Activated CD8-positive, alpha-beta memory T cell treated with anti-CD3 and anti-CD28 coated beads, Interleukin-2, amount 10 ng/mL, durations not matched to agents 7 days and 5 days (primary cell): Measurements from ENCODE around the gene AKAIN1. TPM values are rescaled to one million over a fixed set of nuclear protein-coding genes. Genes with fewer than 3 reads are reported as not detected.

ENCODE experiments used
- ATAC-seq: fragments of 150-1000 bp; cut with Tn5 transposase; one replicate; pipeline ENCODE4 v1.10.0; 2021; ENCODE audit warnings: moderate library complexity
- CTCF ChIA-PET: fragments of 350-600 bp; sonication (Branson Sonifier 250); formaldehyde crosslinking; loops from one replicate; lab custom pipeline; 2021; ENCODE audit warnings: antibody characterized with exemption; lab: Charles Lee
- DNase-seq: peaks from one replicate; pipeline ENCODE4 v3.0.0-alpha.2; 2020
- H3K27ac Mint-ChIP-seq: one replicate; pipeline ENCODE4 v1.8.0; 2021; ENCODE audit warnings: mild to moderate bottlenecking, mixed read lengths
- H3K27me3 Mint-ChIP-seq: one replicate; pipeline ENCODE4 v1.8.0; 2021; ENCODE audit warnings: mixed read lengths
- H3K36me3 Mint-ChIP-seq: one replicate; pipeline ENCODE4 v1.8.0; 2021; ENCODE audit warnings: mild to moderate bottlenecking, mixed read lengths
- H3K4me1 Mint-ChIP-seq: one replicate; pipeline ENCODE4 v1.8.0; 2021; ENCODE audit warnings: mixed read lengths
- H3K4me3 Mint-ChIP-seq: one replicate; pipeline ENCODE4 v1.8.0; 2021; ENCODE audit warnings: mild to moderate bottlenecking, moderate library complexity, mixed read lengths
- H3K9me3 Mint-ChIP-seq: one replicate; pipeline ENCODE4 v1.8.0; 2022; ENCODE audit warnings: low read depth, mixed read lengths
- total RNA-seq, 2 experiments: library from RNA; stranded (reverse); gene quantifications; one replicate each; pipeline ENCODE4 v1.2.3, GENCODE V29; 2021

Gene AKAIN1
- total RNA-seq, 2 experiments from 2014 or later: not detected

DNA sequence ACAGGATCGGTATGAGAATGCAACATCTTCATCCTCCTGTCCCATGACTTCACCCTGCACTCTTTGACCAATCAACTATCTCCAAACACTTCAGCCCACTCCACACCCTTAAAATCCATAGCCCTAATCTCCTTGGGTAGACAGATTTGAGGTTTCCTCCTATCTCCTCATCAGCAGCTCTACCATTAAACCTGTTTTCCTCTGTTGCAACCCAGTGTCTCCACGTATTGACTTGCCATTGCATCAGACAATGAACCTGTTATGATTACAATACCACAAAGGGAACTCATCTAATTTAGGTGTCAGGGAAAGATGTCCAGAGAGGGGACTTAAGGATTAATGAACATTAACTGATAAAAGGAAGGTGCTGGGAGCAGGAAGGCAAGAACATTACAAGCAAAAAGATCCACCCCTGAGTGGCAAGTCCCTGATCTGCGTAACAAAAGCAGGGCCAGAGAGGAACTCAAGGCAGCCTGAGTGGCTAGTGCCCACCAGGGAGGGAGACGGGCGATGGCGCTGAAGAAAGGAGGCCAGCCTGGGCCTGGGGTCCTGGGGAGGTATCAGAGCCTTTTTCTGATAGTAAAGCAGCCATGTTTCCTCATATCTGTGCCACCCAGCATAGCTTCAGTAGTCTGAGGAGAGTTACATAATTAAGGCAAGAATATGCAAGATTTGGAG lies 44.6 kb downstream of the AKAIN1 start:
- Mint-ChIP-seq H3K4me1 (no peaks in the 10 kb centered on the region), H3K36me3 (no peaks in the 10 kb centered on the region), H3K27me3 (no peaks in the 10 kb centered on the region), H3K4me3 (no peak overlapping the region), H3K9me3 (peaks cover 2% of the 10 kb centered on the region), H3K27ac (no peak overlapping the region)
- DNase-seq: no peak
- CTCF ChIA-PET: no interaction called here
- ATAC-seq: no peak

DNA sequence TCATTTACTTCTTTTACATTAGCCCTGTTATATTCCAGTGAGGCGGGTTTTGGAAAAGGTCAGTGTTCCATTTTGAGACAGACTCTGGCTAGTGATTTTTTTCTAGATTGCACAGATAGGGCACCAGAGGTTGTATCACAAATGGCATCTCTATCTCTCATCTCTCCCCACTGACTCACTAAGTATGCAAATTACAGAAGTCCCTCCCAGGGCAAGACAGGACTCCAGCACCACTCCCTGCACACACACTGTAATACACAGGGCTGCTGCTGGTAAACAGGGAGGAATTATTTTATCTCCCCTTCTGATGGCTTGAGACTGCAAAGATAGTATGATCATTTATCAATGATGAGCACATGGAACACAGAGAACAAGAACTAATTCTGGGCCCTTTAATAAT lies 46.2 kb downstream of the AKAIN1 start:
- CTCF ChIA-PET: no interaction called here
- no peak overlapping the region for H3K4me3 Mint-ChIP-seq
- H3K9me3 Mint-ChIP-seq: peaks cover 2% of the 10 kb centered on the region
- ATAC-seq (no peak), DNase-seq (no peak)
- H3K27ac Mint-ChIP-seq: no peak overlapping the region
- H3K4me1 Mint-ChIP-seq: no peaks in the 10 kb centered on the region
- no peaks in the 10 kb centered on the region for H3K36me3 Mint-ChIP-seq
- no peaks in the 10 kb centered on the region for H3K27me3 Mint-ChIP-seq

DNA sequence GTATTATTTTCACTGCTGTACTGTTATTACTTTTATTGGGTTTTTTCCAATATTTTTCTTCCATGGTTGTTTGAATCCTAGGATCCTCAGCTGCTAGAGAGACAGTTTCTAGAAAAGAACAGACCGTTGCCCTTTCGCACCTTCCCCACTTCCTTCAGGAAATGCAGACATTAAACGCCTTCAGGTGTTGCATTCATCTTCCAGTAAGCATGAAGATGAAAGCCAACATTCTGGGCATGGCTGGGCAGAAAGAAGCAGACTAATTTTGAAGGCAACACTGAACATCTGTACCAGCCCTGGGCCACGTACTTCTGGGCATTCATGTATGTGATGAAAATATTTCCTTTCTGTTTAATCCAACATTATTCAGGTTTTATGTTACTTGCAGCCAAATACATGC lies 51.0 kb downstream of the AKAIN1 start:
- DNase-seq: no peak
- no peaks in the 10 kb centered on the region for H3K4me1 Mint-ChIP-seq
- no peaks in the 10 kb centered on the region for H3K27me3 Mint-ChIP-seq
- no peak overlapping the region for H3K4me3 Mint-ChIP-seq
- H3K36me3 Mint-ChIP-seq: no peaks in the 10 kb centered on the region
- H3K9me3 Mint-ChIP-seq: peaks cover 2% of the 10 kb centered on the region
- no peak overlapping the region for H3K27ac Mint-ChIP-seq
- ATAC-seq: no peak
- CTCF ChIA-PET: no interaction called here

DNA sequence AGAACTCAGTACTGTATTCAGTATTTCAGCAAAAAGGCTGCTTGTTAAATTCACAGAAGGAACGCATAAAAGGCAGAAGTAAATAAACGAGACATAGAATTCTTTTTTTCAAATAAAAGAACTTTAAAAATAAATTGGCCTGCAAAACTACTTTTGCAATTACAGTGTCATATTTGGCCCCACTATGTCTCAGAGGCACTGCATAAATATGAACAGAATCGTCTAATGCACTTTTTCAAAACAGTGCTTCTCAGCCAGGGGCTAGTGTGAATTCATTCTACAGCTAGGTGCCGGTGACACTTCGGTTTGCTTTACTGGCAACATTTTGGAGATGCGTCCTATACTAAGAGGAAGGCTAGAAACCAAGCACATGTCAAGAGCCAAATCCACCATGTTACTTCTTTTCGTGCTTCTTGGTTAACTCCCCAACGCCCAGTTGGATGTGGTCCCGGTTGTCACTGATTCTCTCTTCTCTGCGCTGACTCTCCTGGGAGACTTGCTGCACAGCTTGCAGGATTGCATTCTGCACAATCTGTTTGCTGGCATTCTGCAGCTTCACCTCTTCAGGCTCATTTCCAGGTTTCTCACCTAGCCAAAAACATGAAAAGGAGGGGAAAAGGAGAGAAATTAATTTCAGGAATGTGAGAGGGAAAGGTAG lies 51.8 kb downstream of the AKAIN1 start:
- H3K27ac Mint-ChIP-seq: no peak overlapping the region
- CTCF ChIA-PET: no interaction called here
- no peak for DNase-seq
- no peaks in the 10 kb centered on the region for H3K36me3 Mint-ChIP-seq
- no peak overlapping the region for H3K4me3 Mint-ChIP-seq
- no peaks in the 10 kb centered on the region for H3K4me1 Mint-ChIP-seq
- H3K27me3 Mint-ChIP-seq: no peaks in the 10 kb centered on the region
- ATAC-seq: no peak
- peaks cover 2% of the 10 kb centered on the region for H3K9me3 Mint-ChIP-seq

DNA sequence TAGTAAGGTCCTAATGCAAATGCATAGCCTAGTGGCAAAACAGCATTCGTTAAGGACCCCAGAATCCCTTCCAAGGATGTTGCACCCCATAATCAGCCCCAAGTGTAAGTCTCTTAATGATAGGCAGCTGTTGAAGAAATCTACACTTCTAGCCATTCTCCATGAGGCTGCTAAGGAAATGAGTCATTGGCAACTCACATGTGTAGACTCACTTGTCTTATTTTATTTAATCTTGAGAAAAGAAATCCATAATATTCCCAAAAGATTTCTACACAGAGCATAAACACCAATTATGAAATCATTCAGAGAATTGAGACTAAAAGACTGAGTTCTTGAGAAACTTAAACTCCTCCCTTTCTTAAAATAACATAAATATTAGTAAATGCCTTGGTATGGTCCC lies 52.4 kb downstream of the AKAIN1 start:
- ATAC-seq: no peak
- Mint-ChIP-seq H3K4me3 (no peak overlapping the region), H3K27ac (no peak overlapping the region), H3K9me3 (peaks cover 2% of the 10 kb centered on the region), H3K27me3 (no peaks in the 10 kb centered on the region), H3K36me3 (no peaks in the 10 kb centered on the region), H3K4me1 (no peaks in the 10 kb centered on the region)
- CTCF ChIA-PET: no interaction called here
- no peak for DNase-seq

DNA sequence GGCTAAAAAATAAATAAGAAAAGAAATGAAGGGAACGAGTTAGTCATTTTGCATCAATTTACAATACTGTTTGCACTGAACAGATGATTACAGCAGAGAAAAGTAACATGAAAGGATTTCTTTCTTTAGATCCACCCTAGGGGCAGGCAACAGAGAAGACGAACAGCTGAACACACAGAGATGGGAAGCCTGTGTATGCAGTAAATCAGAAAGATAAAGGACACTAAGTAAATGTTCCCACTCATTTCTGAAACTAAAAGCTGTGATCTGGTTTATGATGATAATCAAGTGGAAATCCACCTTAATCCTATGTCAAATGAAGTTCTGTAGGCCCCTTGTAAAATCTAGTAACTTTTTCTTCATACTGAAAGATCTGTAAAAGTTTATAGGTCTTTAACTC lies 54.2 kb downstream of the AKAIN1 start:
- Mint-ChIP-seq H3K9me3 (no peaks in the 10 kb centered on the region), H3K36me3 (no peaks in the 10 kb centered on the region), H3K27ac (no peak overlapping the region), H3K4me3 (no peak overlapping the region), H3K4me1 (no peaks in the 10 kb centered on the region), H3K27me3 (no peaks in the 10 kb centered on the region)
- ATAC-seq (no peak), DNase-seq (no peak)
- CTCF ChIA-PET: no interaction called here

DNA sequence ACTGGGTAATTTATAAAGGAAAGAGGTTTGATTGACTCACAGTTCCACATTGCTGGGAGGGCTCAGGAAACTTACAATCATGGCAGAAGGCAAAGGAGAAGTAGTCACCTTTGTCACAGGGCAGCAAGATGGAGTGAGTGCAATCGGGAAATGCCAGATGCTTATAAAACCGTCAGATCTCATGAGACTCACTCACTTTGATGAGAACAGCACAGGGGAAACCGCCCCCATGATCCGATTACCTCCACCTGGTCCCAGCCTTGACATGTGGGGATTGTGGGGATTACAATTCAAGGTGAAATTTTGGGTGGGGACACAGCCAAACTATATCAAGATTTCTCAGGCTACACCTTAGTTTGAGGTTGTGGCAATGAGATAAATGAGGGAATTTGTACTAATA lies 54.9 kb downstream of the AKAIN1 start:
- no peaks in the 10 kb centered on the region for H3K36me3 Mint-ChIP-seq
- no peaks in the 10 kb centered on the region for H3K4me1 Mint-ChIP-seq

DNA sequence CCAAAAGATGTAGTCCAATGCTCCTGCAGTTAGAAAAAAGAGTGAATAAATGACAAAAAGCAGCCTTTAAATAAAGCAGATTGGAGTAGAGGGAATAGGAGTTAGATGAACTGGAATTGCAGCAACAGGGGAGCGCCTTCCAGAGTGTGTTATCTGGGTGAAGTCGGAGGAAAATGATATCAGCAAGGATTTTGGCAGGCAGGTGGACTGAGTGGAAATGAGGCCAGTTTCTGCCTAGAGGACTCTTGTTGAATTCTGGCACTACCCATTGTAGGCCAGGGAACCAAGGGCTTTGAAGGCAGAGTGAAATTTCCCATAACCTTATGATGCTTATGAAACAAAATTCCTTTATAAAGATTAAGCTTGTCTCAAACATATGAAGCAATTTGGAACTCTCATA lies 59.8 kb downstream of the AKAIN1 start:
- CTCF ChIA-PET: no interaction called here
- DNase-seq: no peak

More for the DNA sequence above, 54.9 kb downstream of the AKAIN1 start:
- no peaks in the 10 kb centered on the region for H3K27me3 Mint-ChIP-seq
- no peak overlapping the region for H3K27ac Mint-ChIP-seq
- ATAC-seq (no peak), DNase-seq (no peak)
- CTCF ChIA-PET: no interaction called here
- no peak overlapping the region for H3K4me3 Mint-ChIP-seq
- no peaks in the 10 kb centered on the region for H3K9me3 Mint-ChIP-seq

DNA sequence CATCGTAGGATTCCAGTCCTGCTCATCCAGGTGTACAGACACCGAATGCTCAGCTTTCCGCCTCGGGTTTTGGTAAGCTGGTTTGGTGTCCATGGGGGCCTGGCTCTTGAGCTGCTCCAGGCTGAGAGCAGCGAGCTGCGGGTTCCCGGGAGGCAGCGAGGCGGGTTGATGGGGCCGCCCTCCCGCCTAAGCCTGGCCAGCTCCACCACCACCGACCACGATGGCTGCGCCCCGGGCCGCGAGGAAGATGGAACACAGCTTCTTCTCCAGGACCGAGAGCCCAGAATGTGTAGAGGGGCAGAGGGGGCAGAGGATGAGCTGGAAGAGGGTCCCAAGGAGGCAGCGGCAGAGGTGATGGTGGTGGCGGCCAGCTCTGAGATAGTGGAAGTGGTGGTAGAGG lies 64.1 kb downstream of the AKAIN1 start:
- Mint-ChIP-seq H3K4me3 (no peak overlapping the region), H3K36me3 (no peaks in the 10 kb centered on the region), H3K4me1 (no peaks in the 10 kb centered on the region), H3K27ac (no peak overlapping the region), H3K9me3 (no peaks in the 10 kb centered on the region), H3K27me3 (no peaks in the 10 kb centered on the region)
- ATAC-seq: no peak
- CTCF ChIA-PET: no interaction called here
- no peak for DNase-seq

More for the DNA sequence above, 59.8 kb downstream of the AKAIN1 start:
- Mint-ChIP-seq H3K27ac (no peak overlapping the region), H3K4me1 (no peaks in the 10 kb centered on the region), H3K9me3 (no peaks in the 10 kb centered on the region), H3K36me3 (no peaks in the 10 kb centered on the region), H3K27me3 (no peaks in the 10 kb centered on the region), H3K4me3 (no peak overlapping the region)
- ATAC-seq: no peak

DNA sequence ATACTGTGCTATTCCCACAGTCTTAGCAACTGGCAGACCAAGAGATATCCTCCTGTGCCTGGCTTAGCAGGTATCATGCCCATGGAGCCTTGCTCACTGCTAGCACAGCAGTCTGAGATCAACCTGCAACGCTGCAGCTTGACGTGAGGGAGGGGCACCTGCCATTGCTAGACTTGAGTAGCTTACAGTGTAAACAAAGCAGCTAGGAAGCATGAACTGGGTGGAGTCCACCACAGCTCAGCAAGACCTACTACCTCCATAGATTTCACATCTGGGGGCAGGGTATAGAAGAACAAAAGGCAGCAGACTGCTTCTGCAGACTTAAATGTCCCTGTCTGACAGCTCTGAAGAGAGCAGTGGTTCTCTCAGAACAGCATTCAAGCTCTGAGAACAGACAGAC lies 74.8 kb downstream of the AKAIN1 start:
- DNase-seq (no peak), ATAC-seq (no peak)
- Mint-ChIP-seq H3K36me3 (no peaks in the 10 kb centered on the region), H3K4me3 (no peak overlapping the region), H3K9me3 (peaks cover 12% of the 10 kb centered on the region), H3K4me1 (no peaks in the 10 kb centered on the region), H3K27ac (no peak overlapping the region), H3K27me3 (no peaks in the 10 kb centered on the region)
- CTCF ChIA-PET: no interaction called here

DNA sequence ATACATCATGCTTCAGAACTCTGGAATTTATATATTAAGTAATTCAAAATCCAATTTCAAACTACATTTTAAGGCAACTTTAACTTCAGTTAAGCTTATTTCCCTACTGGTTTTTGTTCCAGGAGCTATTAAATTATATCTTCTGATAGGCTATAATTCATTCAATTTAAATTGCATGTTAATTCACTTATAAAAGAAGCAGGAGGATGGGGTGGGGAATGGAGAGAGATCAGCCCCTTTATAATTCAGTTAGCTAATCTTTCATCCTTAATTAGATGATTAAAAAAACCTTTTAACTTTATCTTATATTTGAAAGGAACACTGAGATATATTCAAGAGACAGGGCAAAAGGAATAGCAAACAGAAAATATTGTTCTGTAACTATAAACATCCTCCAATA lies 86.8 kb downstream of the AKAIN1 start:
- DNase-seq (no peak), ATAC-seq (no peak)
- no peaks in the 10 kb centered on the region for H3K9me3 Mint-ChIP-seq
- no peaks in the 10 kb centered on the region for H3K4me1 Mint-ChIP-seq
- peaks cover 5% of the 10 kb centered on the region for H3K27me3 Mint-ChIP-seq
- H3K27ac Mint-ChIP-seq: no peak overlapping the region
- H3K4me3 Mint-ChIP-seq: no peak overlapping the region
- no peaks in the 10 kb centered on the region for H3K36me3 Mint-ChIP-seq
- CTCF ChIA-PET: no interaction called here

DNA sequence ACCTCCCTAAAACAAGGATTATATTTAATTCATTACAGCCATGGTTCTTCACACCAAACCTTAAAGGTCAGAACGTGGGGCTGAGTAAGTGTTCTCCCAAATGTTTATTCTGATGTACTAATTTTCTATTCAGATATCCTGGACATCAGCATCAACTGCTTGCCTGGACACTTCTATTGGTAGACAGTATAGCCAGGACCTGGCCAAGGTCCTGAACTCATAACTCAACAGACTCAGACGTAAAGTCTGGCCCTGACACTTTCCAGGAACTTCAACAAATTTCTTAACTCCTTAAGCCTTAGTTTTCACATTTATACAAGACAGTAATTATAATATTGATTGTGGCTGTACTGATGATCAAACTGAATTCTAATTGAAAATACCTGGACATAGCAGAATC lies 89.1 kb downstream of the AKAIN1 start:
- peaks cover 8% of the 10 kb centered on the region for H3K27me3 Mint-ChIP-seq
- no peaks in the 10 kb centered on the region for H3K4me1 Mint-ChIP-seq
- H3K9me3 Mint-ChIP-seq: no peaks in the 10 kb centered on the region
- ATAC-seq: no peak
- no peak for DNase-seq
- CTCF ChIA-PET: no interaction called here
- no peaks in the 10 kb centered on the region for H3K36me3 Mint-ChIP-seq
- H3K27ac Mint-ChIP-seq: no peak overlapping the region
- no peak overlapping the region for H3K4me3 Mint-ChIP-seq

DNA sequence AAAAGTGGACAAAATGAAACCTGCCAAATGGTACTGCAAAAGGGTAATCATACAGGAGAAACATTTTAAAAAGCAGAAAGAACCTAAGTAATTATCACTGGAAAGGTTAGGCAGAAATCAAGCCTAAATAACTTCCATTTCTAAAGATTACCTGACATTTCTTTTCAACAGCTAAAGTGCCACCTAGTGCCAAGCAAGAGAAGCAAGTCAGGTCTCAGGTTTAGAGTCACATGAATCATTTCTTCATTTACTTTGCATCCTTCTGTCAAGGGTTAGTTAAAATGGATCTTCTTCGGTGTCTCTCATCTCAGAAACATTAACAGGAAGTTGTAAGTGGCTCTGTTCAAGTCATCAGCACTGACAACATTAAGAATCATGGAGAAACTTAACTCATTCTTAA lies 90.3 kb downstream of the AKAIN1 start:
- no peaks in the 10 kb centered on the region for H3K9me3 Mint-ChIP-seq
- no peak overlapping the region for H3K27ac Mint-ChIP-seq
- H3K36me3 Mint-ChIP-seq: no peaks in the 10 kb centered on the region
- ATAC-seq: no peak
- peaks cover 8% of the 10 kb centered on the region for H3K27me3 Mint-ChIP-seq
- no peak overlapping the region for H3K4me3 Mint-ChIP-seq
- CTCF ChIA-PET: no interaction called here
- no peak for DNase-seq
- H3K4me1 Mint-ChIP-seq: no peaks in the 10 kb centered on the region

DNA sequence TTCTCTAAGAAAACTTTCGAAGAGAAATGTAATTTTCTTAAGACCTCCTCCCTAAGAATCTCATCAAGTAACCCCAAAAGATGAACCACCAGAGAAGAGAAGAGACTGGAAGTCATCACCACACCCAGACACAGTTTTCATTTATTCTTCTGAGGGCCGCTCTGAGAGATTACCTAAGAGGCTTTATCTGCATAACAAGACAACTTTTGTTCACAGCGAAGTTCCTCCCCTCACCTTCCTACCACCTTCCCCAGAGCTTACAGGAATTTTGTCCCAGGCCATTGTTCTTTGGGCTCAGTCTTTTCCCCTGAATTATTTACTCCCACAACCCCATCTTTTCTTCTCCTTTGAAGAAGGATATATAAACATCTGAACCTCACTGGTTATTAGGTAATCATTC lies 92.8 kb downstream of the AKAIN1 start:
- DNase-seq (no peak), ATAC-seq (no peak)
- Mint-ChIP-seq H3K36me3 (no peaks in the 10 kb centered on the region), H3K4me1 (no peaks in the 10 kb centered on the region), H3K27me3 (peaks cover 7% of the 10 kb centered on the region), H3K4me3 (no peak overlapping the region), H3K27ac (no peak overlapping the region), H3K9me3 (no peaks in the 10 kb centered on the region)
- CTCF ChIA-PET: interaction anchor here (0.6 kb wide), 1 partner anchor 254 kb away, joined by 3 read pairs; no protein-coding TSS in a partner anchor
